DMS153 treated with DMSO at 0.1 percent for 48 hours (cell line): ENCODE measurements around the gene LYPD6B.

Source experiments
- DNase-seq: peaks from one replicate; lab custom pipeline; 2025; ENCODE audit not compliant: unreplicated experiment; lab: John Stamatoyannopoulos, UW

Gene LYPD6B, protein sequence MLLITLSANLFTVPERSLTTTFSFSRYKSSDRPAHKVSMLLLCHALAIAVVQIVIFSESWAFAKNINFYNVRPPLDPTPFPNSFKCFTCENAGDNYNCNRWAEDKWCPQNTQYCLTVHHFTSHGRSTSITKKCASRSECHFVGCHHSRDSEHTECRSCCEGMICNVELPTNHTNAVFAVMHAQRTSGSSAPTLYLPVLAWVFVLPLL

DNA sequence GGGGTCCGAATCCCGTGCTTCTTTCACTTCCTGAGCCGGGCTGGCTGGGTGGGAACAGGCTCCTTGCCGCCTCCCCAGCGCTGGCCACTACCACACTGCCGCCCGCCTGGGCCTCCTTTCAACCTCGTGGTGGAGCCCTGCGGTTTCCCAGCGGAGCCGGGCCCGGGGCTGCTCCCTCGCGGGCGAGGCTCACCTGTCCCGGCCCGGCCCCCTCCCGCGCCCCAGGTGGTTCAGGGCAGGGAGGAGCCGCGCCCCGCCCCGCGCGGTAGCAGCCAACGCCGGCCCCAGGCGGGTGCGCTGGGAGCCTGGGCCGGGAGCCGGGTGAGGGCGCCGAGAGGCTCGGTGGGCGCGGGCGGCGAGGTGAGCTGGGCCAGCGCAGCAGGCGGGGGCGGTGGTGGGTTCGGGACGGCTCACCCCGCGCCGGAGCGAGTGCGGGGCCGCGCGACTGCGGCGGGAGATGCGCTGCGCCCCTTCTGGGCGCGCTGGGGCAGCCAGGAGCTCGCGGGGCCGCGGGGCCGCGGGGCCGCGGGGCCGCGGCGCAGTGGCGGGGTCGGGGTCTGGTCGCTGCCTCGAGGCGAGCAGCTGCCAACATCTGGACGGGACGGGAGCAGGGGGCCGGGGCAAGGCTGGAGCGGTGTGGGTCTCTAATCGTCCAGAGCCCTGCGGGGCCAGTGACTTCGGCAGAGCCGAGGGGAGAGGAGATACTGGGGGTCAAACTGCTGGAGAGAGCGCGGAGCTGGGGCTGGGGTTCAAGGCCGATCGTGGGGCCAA, at the start of gene LYPD6B:
Gene LYPD6B (plus strand): TSS at position 258 of the 771 bp plus-strand sequence. CDS start 92,250 bp downstream, outside the sequence.
- peak; percentile 17 for DNase-seq

DNA sequence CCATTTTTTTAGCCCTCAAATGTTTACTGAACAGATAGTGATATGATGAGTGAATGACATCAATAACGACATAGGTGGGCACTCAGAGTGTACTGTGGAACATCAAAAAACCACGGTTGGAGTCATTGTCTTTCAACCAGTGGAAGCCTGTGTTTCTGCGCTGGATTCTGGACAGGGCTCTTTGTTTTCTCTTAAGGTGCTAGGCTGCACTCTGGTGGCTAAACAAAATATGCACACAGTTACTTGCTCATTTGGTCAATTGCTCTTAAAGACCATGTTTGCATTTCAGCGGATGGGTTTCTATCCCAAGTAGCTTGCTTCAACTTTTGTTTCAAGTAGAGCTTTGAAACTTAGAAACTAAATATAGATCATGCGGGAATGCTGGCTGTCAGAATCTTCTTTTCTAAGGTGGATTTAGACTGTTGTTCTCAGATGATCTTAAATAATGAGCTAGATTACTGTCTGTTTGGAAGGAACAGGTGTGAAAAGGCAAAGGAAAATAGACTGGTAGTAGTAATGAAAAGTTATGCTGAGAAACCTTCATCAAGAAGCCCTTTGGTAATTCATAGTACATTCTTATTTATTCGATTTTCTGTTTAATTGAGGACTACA, 48.5 kb upstream of the LYPD6B start:
- DNase-seq, result peak; percentile 41

DNA sequence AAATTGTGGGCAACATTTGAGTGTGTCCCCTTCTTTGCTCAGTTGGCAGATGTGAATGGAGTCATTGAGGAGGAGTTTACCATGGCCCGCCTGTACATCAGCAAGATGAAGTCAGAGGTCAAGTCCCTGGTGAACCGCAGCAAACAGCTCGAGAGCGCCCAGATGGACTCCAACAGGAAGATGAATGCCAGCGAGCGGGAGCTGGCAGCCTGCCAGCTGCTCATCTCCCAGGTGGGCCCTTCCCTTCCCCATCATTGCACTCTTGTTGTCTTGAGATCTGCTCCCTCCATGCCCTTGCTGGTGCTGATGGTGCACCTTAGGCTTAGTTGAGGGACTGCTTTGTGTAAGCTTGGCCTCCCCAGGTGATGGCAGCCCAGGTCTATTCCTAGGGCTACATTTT, 47.5 kb upstream of the LYPD6B start:
- DNase-seq, result no peak

DNA sequence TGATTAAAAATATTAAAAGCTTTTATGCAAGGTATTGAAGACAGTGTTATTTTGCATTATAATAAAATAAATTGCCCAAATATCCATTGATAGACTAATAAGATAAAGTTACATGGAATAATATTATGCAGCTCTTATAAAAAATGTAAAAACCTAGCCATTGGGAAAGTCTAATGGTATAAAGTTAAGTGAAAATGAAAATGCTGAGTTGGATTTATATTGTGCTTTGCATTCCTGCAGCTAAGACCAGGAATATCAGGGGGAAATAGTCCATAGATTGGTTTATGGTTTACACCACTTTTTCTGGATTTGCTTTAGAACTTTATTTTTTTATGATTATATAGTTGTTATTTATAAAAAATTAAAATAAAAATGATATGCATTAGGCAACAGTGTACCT, 46.1 kb upstream of the LYPD6B start:
- no peak for DNase-seq

DNA sequence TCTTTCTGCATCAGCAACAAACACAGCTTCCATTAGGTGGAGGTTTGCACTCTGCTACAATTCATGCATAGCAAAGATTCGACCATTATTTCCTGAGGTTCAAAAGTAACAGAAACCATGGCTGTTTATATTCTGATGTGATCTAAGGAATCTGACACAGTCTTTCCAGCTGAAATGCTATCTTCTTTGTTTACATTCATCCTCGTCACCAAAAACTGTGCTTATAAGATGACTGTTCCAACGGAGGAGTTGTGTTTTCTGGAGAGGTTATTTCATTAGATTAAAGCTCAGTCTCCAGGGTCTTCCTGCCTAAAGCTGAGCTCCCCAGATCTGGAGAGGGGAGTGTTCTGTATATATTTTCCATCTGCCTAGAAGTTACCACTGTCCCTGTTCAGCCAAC, 45.1 kb upstream of the LYPD6B start:
- DNase-seq, result no peak

DNA sequence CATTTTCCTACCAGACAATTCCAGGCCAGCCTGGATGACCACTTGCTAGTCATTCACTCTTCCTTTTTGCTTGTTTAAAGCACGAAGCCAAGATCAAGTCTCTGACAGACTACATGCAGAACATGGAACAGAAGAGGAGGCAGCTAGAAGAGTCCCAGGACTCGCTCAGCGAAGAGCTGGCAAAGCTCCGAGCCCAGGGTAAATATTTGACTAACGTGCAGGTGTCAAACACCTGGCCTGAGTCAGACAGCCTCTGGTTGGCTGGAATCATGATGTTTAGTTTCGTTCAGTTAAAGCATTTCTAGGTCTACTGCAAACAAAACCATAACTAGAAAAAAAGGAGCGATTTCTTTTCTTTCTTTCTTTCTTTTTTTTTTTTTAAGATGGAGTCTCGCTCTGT, 44.2 kb upstream of the LYPD6B start:
- DNase-seq, result peak; percentile 85

DNA sequence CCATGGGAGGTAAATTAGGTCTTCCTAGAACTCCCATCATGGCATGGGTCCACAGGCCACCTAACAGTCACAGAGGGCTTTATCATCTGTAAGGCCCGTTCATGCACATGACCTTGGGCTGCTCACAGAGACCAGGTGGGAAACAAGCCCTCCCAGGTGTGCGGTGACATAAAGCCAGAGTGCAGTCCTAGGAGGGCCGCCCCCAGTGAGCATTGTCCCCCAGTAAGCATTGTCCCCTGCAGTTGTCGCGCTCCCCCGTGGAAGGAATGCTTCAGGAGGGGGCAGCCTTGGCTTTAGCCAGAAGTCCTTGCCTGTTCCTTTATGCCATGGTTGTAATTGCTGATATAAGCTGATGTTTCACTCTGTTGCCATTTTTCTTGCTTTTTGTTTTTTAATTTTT, 41.7 kb upstream of the LYPD6B start:
- DNase-seq, result no peak

DNA sequence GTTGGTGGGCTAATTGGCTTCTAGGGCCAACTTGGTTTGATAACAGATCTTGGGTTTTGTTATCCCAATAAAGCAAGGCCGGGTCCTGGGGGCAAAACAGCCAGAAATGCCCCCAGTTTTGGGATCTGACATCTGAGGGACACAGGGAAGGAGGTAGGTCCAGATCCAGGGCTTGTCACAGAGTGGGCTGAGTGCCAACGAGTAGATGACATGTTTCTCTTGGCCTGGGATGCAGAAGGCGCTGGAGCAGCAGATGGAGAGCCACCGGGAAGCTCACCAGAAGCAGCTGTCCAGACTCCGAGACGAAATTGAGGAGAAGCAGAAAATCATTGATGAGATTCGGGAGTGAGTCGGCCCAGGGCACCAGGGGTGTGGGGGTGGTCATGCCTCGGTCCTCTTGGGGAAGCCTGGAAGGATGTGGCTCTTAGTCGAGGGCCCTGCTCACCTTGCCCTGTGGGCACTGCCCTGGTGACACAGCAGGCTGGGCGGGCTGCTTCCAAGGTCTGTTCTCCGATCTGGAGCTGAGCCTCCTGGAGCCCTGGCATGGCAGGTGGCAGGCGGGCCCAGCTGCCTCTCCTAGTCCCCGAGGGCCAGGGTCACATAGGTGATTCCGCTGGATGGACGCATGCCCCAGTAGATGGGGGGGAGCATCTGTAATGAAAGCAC, 40.2 kb upstream of the LYPD6B start:
- DNase-seq, result no peak

DNA sequence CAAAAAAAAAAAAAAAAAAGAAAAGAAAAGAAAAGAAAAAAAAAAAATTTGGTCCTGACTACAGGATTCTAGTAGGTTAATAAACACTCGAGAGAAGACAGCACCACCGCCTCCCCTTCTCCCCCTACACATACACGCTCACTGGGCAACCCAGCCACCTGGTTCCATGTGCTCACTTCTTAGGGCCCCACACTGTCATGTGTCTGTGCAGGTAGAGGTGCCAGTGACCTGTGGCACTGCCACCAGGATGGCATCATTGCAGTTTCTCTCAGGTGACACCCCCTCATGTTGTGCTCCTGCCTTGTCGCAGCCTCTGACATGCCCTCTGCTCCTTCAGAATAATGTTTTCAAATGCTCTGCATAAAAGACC, 39.7 kb upstream of the LYPD6B start:
- DNase-seq, result no peak

DNA sequence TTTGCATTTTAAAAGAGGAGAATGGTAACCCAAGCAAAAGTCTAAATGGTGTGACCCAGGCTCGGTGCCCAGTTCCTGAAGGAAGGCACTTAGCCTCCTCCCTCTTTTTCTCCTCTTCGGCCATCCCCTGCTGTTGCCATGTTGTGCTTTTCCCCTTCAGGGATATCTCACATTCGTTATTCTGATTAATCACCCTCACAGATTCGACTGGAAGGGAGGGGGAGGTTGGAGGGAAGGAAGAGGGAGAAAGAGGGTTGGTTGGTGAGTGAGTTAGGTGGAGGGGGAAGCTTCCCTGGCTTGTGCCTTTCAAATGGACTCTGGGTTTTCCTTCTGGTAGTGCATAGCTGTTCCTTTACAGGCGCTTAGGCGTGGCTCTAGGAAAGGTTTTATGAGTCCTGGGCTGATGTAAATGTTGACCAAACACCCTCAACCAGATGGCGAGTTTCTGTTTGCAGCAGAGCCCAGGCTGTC, 39.0 kb upstream of the LYPD6B start:
- DNase-seq, result no peak

DNA sequence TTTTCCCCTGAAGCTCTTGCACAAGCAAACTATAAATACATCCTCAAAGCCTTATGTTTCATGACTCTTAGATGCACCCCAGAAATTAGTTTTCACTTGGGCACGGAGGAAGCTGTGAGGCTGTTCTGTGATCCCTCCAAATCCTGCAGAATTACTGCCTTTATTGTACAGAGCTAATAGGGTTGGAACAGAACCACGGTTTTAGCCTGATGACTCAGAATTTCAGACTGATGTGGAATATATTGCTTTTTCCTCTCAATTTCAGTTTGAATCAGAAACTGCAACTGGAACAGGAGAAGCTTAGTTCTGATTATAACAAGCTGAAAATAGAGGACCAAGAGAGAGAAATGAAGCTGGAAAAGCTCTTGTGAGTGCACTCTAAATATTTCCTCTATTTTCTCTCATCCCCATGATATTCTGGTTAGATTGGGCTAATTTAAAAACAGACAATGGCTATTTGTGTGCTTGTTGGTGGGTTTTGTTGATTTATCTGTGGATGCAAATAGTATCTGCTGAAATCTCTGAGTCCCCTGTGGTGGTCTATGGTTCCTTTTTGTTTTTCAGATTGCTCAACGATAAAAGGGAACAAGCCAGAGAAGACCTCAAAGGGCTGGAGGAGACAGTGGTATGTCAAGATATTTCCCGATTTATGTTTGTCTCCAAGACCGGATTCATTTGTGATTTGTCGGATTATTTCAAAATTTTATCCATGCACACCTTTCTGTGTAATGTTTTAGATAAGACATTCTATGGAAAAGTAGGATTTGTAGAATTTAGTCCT, 38.2 kb upstream of the LYPD6B start:
- DNase-seq, result no peak

DNA sequence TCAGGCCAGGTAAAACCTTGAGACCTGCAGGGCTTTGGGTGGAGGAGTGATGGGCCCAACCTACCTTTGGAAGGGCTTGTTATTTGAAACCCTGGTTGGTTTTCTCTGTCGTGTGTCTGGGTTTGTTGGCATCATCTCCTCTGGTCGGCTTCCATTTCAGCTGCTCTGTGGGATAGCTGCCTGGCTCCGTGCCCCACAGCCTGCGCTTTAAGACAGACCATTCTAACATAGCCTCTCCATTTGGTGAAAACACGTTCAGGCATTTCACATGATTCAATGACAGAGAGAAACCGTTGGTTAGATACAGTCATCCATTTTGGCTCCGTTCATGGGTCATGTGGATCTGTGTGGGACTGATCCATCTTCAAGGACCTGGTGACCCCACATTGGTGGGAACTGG, 37.0 kb upstream of the LYPD6B start:
- no peak for DNase-seq

DNA sequence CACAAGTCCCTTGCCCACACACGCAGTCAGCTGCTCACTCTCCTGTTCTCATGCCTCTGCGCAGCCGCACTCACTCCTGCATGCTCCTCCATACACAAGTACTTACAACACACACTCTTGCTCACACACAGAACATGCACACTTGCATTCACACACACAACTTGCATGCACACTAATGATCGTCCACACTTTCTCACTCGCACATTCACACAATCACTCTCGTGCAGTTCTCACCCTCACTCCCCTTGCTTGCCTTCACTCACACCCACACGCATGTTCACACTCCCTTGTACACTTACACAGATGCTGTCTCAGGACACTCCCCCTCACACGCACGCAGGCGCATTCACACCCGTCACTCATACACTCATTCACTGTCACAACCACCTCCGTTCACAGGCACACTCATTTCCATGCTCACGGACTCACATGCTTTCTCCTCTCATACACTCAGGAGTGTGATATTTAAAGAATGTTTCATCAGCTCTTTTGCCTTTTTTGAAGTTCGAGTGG, 36.1 kb upstream of the LYPD6B start:
- DNase-seq, result no peak

DNA sequence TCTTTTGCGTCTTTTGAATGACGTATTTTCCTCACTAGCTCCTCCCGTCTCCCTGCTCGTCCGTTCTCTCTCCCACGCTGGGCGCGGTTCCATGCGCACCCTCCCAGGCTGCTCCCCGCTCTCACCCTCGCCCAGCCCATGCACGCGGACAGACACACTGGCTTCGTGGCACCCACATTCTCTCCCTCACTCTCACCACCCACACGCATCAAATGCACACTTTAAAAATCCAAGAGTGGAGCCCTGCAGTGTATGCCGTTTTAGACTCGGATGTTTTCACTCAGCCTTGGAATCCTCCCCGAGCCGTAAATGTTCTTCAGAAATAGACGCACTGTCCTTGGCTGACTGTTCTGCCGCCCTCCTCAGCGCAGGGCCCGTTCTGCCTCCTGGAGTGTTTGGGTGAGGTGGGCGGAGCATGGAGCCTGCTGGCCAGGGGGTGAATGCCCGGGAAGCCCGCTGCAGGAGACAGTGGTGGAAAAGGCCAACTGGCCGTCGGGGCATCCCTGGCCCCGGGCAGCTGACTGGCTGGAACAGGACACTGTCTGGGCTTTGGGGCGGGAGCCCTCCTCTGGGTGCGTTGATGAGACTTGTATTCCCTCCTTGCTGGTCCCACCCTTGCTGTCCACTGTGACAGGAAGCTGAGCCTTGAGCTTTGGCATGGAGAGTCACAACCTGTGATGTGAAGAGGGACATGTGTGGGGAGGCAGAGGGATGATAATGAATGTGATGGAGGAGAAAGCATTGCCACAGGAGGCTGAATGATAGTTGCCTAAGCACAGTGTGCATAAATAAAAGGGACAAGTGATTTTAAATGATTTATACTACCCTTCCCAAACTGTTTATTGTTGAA, 35.4 kb upstream of the LYPD6B start:
- no peak for DNase-seq

DNA sequence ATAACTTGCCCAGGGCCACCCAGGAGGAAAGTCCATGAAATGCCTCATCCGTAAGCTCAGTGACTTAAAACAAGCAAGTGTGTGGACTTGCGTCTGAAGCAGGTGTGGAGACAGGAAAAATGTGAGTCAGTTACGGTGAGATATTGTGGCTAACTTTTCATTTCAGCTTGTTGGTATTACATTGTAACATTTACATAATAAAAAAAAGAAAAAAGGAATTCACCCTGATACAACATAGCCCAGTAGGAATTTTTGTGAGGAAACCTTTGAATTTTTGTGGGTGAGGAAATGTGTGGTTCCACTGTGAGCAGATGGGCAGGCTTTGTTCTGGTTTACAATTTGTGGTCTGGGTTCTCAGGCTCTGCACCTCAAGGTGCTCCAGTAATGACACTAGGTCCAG, 33.7 kb upstream of the LYPD6B start:
- no peak for DNase-seq

DNA sequence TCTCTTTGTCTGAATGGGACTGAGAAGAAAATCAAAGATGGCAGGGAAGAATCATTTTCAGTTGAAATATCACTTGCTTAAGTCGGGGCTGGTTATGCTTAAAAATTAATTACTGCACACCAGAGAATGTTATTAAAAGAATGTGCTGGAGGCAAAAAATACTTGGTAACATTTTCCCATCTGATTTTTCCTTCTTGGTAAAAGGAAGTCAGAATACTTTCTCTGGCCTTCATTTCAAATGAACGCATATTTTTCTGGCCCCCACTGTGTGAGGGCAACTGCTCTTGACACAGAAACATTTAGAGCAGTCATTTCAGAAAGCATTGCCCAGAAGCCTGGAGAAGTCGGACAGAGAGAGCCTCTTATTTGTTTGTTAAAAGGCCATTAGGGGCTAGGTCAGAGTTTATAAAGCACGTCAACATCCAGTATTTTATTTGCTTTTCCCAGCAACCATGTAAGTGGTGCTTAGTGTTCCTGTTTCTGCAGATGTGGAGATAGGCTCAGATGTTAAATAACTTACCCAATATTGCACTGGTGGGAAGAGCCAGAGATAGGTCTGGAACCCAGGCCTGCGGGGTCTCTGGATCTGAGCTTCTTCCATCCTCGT, 32.9 kb upstream of the LYPD6B start:
- no peak for DNase-seq

DNA sequence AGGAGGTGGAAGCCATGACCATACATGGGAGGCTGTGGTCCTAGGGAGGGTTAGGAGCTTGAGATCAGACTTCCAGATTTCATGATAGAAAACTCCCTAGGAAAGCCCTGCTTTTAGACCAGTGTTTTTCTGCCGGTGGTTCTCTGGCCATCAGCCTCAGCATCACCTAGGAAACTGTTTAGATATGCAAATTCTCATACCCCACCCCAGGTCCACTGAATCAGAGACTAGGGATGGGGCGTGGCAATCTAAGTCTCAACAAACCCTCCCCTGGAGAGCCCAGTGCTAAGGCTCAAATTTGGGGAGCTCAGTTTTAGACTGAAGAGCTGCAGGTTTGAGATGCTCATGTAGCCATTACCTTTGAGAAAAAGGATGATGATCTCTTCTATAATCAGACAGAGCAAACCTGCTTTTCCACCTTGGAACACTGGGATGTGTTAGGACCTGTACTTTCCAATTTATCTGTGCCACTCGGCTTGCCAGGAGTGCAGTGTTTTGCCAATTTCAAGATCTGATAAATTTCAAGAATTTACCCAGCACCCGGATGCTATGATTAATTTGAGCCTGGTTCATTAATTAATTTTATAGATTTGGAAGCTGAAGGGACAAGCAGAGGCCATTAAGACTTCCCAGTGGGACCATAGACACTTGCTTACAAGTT, 31.5 kb upstream of the LYPD6B start:
- DNase-seq, result no peak

DNA sequence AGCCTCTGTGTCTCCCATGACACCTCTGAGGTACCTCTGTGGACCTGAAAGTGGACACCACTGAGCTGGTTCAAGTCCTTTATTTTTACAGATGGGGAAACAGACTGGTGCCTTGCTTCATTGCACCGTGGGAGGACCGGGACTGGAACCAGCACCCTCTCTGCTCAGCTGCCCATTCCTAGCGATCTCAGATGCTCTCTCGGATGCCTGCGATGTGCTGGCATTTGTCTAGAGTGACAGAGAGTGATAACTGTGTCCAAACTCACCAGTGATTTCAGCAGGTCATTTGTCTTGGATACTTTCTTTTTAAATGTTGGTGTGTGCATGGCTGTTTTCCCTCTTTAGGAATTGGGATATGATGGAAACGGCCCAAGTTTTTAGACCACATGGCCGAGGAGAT, 30.1 kb upstream of the LYPD6B start:
- DNase-seq, result no peak
